CD4-positive, alpha-beta T cell treated with Interleukin-17A for 1 hour (primary cell): ENCODE data around the gene SRR.
"Not testable (repeated sequence)": the region's sequence is repeated elsewhere in the genome, so short reads cannot be mapped to it uniquely, and the experiment has no call there.

Experiments used
- DNase-seq: peaks from one replicate; pipeline ENCODE4 v3.0.0-alpha.2; 2020

The SRR gene

DNA sequence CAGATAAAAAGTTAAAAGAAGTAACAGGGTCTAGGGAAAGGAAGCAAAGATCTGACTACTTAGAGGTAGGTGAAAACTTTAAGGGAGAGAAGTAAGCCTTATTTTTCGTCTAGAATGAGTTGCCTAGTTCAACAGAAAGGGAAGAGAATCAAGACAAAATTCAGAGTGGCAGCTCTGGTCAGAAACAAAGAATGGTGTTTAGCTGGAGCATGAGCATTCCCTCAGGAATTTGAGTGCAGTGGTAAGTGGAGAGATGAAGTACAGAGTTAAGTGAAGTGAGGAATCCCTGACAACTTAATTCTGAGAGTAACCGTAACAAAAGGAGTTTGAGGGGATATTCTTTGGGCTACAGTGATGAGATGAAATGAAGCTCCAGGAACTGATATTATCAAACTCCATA is 11.7 kb upstream of the SRR start:
- no peak for DNase-seq

DNA sequence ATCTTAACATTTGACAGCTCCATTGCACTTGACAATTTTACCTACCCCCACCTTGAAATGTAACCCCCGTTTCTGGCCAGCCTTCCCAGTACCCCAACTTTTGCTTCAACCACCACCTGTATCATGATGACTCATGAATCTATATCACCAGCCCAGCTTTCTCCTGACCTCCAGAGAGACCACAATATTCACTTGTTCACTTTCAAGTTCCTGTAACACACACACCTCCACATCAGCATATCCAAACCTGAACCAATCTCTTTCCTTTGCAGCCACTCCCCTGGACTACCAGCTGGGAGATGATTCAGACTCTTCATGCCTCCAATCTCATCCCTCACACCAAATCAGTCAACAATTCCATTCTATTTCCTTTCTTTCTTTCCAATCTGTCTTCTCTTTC is 8.2 kb upstream of the SRR start:
- DNase-seq = no peak

DNA sequence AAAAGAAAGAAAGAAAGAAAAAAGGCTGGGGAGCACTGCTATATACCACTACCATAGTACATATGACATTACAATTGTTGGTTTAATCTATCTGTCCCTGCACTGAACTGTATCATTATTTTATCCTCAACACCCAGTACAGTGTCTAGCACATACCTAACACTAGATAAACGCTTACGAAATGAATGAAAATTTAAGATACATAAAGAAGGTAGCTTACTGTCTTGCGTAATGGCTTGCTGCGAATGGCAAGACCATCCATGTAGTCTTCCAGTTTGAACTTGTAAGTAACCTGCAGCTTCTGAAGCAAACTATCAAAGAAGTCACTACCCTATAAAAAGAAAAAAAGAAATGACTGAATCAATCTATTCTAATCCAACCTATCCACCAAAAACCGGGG is 6.7 kb upstream of the SRR start:
- no peak for DNase-seq

DNA sequence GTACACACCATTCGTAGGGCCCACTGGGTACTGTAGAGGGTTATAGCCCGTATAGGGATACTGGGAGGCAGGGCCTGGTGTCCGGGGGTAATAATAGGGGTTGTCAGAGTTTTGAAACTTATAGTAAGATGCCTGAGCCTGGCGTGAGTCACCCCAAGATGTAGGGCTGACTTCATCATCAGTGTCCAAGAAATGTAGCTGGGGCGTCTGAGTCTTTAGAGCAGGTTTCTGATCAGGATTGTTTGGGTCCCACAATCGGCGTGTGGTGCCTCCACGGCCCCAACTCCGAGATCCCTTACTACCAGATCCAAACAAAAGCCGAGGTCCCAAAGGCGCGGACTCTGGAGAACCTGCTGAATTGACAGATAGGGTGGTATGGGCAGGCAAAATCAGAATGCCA is 4.6 kb upstream of the SRR start:
- no peak for DNase-seq

DNA sequence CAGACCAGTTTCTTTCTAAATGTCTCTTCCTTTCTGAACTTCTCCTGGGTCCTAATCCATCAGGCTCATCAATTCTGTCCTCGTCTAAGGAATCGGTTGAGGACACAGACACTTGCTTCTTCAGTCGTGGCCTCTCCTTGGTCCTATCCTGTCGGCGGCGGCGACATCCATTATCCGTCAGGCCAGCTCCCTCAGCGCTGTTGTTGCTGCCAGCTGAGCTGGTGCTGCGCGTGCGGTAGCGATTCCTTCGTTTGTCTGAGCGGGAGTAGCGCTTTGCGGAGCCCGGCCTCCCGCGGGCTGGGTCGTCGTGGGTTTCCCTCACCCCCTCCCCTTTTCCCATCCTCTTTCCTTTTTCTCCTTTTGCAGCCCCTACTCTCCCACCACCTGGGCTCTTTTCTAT is 4.0 kb upstream of the SRR start:
- DNase-seq = no peak

DNA sequence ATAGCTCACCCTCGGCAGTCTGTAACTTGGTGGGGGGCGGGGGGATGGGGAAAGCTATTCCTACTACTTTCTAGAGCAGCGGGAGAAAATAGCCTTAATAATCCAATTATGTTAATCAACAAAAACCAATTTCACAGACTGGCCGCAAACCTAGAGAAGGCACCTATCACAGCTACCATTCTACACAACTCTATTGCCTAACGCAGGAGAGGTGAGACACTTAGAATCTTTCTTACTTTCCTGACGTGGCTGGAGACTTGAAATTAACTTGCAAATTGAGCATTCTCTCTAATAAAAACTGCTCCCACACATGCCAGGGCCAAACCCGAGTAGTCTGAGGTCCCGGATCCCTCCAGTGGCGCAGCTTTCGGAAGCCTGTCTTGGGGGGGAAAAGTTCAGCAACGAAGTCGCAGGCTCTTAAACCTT is 959 bp upstream of the SRR start:
- DNase-seq = peak; percentile 32

DNA sequence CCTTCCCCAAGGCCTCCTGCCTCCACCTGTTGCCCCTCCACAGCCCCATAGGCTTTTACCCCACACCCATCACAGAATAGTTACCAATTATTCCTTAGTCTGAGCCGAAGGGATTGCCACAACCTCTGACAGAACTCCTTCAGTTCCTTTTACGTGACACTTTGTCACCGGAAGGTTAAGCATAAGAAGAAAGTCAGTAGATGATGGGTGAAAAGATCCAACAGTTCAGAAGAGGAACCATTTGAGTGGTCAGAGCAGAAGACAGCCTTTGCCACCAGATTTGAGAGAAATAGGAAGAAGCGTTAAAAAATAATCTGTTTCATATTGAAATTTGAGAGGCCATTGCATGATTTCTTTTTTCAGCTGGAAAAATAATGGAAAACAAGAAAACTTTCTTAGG is 1.2 kb downstream of the SRR start:
- no peak for DNase-seq

DNA sequence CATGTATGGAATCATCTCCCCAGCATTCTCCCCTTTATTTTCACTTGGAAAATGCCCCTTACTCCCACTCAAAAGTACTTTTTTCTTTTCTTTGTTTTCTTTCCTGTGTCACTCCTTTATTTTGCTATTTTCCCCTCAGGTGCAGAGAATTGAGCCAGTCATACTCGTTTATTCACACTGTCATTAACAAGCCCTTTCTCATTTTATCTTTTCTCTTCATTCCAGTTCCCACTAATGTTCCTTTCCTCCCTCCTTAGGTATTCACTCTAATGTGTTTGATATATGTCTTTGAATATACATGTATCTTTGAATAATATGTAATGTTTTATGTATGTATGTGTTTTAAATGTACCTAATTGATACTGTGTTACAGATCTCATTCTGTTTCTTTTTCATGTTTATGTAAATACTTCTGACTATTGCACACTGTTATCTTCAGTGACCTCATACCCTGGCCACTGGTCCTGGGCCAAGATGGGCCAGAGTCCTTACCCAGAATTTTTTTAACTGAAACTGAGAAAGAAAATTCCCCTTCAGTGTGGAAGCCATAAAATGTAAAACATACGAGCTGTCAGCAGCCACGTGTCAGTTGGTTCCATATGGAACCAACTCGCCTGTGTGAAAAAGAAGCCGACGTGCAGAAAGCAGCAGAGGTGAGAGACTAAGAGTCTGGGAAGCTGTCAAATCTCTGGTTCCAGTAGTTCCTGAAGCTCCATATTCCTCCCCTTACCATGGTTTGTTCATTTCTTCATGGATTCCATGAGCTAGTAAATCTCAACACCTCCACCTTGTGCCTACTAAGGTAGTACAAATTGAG is 5.8 kb downstream of the SRR start:
- no peak for DNase-seq

DNA sequence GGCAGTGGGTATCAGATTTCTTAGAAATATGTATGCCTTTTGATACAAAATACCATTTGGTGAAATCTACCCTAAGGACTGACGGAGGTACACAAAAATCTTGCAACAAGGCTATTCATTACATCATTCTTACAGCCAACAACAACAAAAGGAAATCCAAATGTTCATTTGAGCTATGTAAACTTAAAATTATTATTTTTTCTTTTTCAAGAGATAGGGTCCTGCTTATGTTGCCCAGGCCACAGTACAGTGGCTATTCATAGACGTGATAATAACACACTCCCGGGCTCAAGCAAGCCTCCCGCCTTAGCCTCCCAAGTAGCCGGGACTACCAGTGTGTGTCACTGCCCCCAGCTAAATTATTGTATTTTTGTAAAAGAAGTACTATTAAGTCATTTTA is 9.0 kb downstream of the SRR start:
- no peak for DNase-seq

DNA sequence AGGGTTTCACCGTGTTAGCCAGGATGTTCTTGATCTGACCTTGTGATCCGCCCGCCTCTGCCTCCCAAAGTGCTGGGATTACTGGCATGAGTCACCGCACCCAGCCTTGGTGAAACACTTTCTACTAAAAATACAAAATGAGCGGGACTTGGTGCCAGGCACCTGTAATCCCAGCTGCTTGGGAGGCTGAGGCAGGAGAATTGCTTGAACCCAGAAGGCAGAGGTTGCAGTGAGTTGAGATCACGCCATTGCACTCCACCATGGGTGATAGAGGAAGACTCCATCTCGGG is 13.1 kb downstream of the SRR start:
- DNase-seq = not testable (repeated sequence)

DNA sequence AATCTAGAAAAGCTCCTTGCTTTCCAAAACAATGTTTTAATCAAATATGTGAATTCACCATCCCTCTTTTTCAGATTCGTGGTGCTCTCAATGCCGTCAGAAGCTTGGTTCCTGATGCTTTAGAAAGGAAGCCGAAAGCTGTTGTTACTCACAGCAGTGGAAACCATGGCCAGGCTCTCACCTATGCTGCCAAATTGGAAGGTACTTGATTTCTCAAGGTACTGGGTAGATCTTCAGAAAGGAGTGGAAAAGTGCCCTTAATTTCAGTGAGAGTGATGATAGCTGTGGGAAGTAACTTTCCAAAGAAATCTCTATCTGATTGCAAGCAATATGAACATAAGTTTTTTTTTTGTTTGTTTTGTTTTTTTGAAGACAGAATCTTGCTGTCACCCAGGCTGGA is 14.0 kb downstream of the SRR start:
- DNase-seq = no peak

DNA sequence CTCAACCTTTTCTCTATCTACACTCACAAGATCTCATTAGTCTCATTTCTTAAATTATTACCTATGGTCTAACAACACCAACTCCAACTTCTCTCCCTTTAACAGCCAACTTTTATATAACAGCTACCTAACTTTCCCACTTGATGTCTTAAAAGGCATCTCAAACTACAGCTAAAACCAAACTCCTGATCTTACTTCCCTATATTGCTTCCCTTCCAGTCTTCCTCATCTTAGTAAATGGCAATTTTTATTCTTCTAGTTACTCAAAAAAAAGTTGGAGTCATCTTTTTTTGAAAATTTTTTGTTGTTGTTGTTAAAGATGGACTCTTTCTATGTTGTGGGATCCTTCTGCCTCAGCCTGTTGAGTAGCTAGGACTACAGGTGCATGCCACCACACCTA is 15.3 kb downstream of the SRR start:
- no peak for DNase-seq

DNA sequence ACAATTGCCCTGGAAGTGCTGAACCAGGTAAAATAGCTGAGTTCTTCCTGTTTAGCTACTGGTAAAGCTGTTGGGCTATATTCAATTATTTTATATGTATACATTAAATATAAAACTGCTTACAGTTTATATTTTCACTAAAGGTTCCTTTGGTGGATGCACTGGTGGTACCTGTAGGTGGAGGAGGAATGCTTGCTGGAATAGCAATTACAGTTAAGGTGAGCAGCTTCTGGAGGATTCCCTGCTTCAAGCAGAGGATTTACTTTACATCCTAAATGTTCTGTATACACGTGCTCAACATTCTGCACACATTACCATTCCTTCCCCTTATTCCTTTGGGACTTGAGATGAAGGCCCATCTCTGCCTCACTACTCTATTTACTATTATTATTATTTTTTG is 17.6 kb downstream of the SRR start:
- no peak for DNase-seq

DNA sequence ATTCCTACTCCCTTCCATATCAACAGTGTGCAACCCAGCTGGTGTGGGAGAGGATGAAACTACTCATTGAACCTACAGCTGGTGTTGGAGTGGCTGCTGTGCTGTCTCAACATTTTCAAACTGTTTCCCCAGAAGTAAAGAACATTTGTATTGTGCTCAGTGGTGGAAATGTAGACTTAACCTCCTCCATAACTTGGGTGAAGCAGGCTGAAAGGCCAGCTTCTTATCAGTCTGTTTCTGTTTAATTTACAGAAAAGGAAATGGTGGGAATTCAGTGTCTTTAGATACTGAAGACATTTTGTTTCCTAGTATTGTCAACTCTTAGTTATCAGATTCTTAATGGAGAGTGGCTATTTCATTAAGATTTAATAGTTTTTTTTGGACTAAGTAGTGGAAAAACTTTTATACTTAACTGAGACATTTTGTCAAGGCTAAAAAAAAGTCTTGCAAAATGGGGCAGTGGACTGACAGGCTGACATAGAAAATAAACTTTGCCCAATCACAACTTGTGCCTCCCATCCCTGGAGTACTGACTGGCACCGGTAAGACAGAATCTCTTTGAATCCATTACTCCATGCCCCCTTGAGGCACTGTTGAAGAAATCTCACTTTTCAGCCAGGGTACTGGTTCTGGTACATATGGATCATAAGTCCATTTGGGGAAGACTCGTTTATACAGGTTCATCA is 20.0 kb downstream of the SRR start:
- DNase-seq = no peak

DNA sequence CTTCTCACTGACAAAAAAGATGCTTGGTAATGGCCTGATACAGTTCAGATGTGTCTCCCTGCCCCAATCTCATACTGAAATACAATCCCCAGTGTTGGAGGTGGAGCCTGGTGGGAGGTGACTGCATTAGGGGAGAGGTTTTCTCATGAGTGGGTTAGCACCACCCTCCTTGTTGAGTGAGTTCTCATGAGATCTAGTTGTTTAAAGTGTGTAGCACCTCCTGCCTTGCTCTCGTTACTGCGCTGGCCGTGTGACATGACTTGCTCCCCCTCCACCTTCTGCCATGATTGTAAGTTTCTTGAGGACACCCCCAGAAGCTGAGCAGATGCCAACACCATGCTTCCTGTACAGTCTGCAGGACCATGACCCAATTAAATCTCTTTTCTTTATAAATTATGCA is 27.6 kb downstream of the SRR start:
- DNase-seq = no peak

DNA sequence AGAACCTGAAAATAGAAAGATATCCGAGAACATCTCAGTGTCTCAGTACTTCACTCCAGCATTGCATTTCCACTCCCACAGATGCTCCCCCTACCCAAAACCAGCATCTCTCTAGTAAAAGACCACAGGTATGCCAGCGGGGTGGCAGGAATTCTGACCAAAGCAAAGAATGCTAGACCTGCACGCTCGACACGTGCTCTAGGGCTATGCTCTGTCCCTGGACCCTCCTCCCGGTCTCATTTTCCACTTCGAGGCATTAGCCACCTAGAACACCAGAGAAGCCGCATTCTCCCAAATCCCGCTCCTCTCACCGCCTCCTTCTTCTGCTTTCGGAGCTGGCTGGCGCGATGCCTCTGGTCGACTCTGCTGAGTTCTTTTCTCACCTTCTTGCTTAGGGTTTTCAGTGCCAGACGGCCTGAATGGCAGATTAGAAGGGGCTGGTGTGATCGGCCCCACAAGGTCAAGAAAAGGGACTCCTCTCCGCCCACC is 32.0 kb downstream of the SRR start:
- no peak for DNase-seq

DNA sequence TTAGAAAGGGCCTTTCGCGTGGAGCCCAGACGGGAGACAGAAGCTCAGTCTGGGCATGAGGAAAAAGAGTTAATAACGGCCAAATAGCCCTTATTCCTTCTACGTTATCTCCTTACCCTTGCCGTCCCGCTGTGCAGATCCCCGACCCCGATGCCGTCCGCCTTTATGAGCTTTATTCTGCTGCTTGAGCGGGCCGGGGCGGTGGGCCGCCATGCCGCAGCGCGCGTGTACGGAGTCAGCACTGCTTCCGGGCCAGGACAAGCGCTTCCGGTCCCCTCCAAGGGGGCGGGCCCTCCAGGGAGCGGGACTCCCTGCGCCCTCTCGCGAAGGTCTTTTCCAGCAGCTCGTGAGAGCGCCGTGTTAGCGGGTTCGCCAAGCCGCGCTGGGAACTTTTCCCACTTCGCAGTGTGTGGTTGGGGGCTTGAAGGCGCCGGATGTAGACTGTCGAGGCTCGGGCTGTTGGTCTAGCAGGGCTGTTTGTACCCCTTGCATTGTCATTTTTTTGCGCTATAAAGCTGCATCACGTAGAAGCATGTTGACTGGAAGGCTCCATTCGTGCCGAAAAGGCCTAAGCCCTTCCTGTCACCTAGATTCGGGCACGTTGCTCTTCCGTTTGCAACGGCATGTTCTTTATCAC is 32.6 kb downstream of the SRR start, which contains the start of gene TSR1:
Gene TSR1, minus strand, starts transcription at position 243 of the 637 bp plus-strand sequence. Its CDS starts 30 bp downstream, at position 213.
- peak; percentile 86 for DNase-seq

DNA sequence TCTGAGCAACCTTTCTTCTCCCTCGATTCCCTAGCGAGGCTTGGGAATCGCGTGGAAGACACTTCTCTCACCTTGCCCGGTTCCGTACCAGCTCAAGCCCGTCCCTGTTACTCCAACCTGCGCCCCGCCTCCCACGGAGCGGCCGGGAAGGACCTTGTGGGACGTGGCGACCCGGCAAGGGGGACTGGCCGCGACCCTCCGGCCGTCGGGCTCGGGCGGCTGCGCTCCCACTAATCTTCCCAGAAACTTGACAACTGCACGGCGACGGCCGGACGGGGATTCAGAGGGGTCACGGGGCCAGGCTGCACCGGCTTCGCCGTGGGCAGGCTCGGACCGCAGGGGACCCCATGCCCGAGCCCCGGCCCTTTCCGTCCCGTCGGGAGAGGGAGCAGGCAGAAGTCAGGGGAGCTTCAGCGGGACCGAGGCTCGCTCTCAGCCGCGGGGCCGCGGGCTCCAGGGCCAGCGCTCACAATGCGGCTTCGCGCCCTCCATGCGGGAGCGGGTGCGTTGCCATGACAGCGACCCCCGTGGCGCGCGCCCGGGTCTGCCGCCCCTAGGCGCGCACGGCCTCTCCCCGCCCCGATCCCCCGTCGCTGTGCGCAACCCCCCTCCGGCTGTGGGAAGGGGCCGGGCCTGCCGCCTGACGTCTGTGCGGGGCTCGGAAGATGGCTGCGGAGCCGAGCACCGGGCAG is 33.2 kb downstream of the SRR start, which contains the start of gene SGSM2:
Gene SGSM2, plus strand, starts transcription at position 650 of the 692 bp plus-strand sequence. CDS start 188 bp downstream, outside the sequence.
- peak; percentile 80 for DNase-seq

DNA sequence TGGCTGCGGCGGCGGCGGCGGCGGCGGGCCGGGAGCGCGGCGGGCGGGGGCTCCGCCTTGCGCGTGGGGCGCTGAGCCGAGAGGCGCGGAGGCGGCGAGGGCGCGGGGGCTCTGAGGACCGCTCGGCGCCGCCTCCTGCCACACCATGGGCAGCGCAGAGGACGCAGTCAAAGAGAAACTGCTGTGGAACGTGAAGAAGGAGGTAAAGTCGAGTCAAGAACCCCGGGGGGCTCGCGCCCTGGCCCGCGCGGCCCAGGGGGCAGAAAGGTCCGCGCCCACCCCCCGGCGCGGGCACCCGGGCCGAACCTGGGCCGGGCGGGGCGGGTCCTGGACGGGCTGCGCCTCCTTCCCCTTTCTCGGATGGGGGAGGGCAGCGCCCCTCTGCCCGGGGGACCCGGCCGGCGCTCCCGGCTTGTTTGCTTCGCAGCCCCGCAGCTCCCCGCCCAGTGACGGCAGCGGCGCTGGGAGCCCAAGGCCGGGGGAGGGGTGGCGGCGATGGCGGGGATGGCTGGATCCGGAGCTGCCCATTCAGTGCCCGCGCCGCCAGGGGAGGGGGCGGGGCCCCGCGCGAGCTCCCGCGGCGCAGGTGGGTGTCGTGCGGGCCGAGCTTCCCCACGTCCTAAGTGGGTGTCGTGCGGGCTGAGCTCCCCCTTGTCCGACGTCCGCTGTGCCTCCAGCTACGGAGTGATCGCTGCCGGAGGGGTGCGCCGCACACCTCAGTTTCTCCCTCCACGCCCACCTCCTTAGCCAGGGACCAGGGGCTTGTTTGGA is 34.0 kb downstream of the SRR start:
- peak; percentile 62 for DNase-seq

DNA sequence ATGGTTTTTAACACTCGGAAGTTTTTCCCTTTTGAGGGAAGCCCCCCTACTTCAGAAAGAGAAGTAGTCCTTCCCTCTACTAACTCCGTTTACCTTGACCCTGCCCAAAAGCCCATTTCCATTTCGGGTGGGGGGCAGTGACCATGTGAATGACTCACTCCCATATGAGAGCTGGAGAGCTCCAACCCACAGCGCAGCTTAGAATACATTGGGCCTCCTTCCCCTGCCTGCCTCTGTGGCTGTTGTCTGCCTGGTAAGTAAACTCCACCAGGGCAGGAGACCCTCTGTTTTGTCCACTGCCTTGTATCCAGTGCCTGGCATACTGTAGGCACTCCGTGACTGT is 34.5 kb downstream of the SRR start:
- DNase-seq = no peak

DNA sequence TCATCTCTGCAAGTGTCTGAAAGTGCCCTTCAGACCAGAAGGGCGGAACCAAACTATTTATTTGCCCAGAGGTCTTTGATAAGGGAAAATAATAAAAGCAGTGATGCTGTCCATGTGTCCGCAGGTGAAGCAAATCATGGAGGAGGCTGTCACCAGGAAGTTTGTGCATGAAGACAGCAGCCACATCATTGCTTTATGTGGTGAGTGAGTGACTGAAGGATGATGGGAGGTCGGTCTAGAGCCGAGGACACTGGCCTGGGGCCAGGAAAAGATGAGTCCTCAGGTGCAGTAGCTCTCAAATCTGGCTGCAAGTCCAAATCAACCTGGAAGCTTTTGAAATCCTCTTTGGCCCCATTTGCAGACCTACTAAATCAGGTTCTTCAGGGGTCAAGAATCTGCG is 39.7 kb downstream of the SRR start:
- no peak for DNase-seq

DNA sequence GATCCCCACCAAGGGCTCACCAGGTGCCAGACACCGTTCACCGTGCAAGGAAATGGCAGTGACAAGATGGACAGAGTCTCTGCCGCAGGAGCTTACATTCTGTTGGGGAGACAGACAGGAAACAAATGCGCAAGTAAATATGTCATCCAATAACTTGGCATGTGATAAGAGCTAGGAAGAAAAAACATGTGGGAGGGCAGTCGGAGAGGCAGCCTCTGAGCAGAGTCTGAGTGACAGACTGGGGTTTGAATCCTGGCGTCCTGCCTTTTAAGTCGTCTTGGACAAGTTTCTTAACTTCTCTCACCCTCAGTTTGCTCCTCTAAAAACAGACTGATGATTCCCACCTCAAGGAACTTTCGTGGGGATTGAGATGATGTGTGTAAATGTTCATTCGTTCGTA is 40.8 kb downstream of the SRR start:
- no peak for DNase-seq

DNA sequence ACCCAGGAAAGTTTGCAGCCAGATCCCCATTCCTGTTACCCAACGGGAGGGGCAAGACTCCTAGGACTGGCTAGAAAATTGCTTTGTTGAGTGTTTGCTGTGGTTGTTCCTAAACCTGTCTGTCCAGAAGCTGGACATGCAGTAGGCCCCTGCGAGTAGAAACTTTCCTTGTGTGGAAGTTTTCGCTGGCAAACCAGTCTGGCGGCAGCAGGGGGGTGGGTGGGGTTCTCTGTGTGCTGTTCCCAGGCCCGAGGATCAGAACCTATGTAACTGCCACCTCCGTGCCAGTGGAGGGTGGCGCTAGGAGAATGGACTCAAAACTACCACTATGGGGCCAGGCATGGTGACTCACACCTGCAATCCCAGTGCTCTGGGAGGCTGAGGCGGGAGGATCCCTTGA is 42.7 kb downstream of the SRR start:
- no peak for DNase-seq
